GM12878 (cell line): ENCODE measurements around the gene CSNK1G1. TPM values are rescaled to one million over a fixed set of nuclear protein-coding genes. Genes with fewer than 3 reads are reported as not detected.
A peak's percentile ranks its signal among the peaks of the same experiment; 100 is the strongest.

ENCODE experiments used
- ASH2L ChIP-seq: fragments of 300-600, 200-600 bp; sonication (generic); IDR thresholded peaks from 2 replicates; pipeline ENCODE4 v1.6.1; 2017; ENCODE audit warnings: low read depth, mild to moderate bottlenecking, borderline replicate concordance
- BRCA1 ChIP-seq: IDR thresholded peaks from 2 replicates; pipeline ENCODE4 v1.6.1; 2011; ENCODE audit warnings: low read depth, low read length, improper control_type of control experiment
- DPF2 ChIP-seq: fragments of 450-650 bp; IDR thresholded peaks from 2 replicates; pipeline ENCODE4 v1.6.1; 2017; ENCODE audit warnings: mild to moderate bottlenecking
- E2F8 ChIP-seq: fragments of 450-650 bp; IDR thresholded peaks from 2 replicates; pipeline ENCODE4 v1.6.1; 2018; ENCODE audit warnings: mild to moderate bottlenecking, low read depth, moderate library complexity; ENCODE audit not compliant: partially characterized antibody
- EP300 ChIP-seq, 2 experiments: fragments of 150-350 bp in 1 of 2; IDR thresholded peaks; 2 replicates each; pipeline ENCODE4 v1.6.1; 2011 to 2012; ENCODE audit warnings: low read depth in 2 of 2, low read length in 2 of 2, borderline replicate concordance in 1 of 2, improper control_type of control experiment in 1 of 2, inconsistent platforms in 1 of 2; ENCODE audit not compliant: control insufficient read depth in 1 of 2
- EZH2 ChIP-seq: IDR thresholded peaks from 2 replicates; pipeline ENCODE4 v1.6.1; 2012; ENCODE audit warnings: low read depth, mild to moderate bottlenecking, control low read depth, inconsistent platforms, low read length, borderline replicate concordance; ENCODE audit not compliant: control insufficient read depth
- FOS ChIP-seq: IDR thresholded peaks from 3 replicates; pipeline ENCODE4 v1.6.1; 2011; ENCODE audit warnings: borderline replicate concordance; ENCODE audit not compliant: insufficient read length; ENCODE audit errors: extremely low read depth
- GABPA ChIP-seq: IDR thresholded peaks from 2 replicates; pipeline ENCODE4 v1.6.1; 2014; ENCODE audit warnings: antibody characterized with exemption, low read depth, mild to moderate bottlenecking, inconsistent platforms
- HDAC2 ChIP-seq: fragments of 200-600 bp; sonication (generic); IDR thresholded peaks from 2 replicates; pipeline ENCODE4 v1.6.1; 2017
- IKZF2 ChIP-seq, 2 experiments: fragments of 450-650 bp; IDR thresholded peaks; 2 replicates each; pipeline ENCODE4 v1.6.1; 2017; ENCODE audit warnings: mild to moderate bottlenecking in 2 of 2, moderate library complexity in 2 of 2
- IRF4 ChIP-seq: IDR thresholded peaks from 2 replicates; pipeline ENCODE4 v1.6.1; 2011; ENCODE audit warnings: low read depth, low read length
- JUNB ChIP-seq: IDR thresholded peaks from 2 replicates; pipeline ENCODE4 v1.6.1; 2016; ENCODE audit warnings: antibody characterized with exemption, mild to moderate bottlenecking
- KLF5 ChIP-seq: fragments of 450-650 bp; IDR thresholded peaks from 2 replicates; pipeline ENCODE4 v1.6.1; 2014; ENCODE audit warnings: mild to moderate bottlenecking; ENCODE audit not compliant: partially characterized antibody
- NFYA ChIP-seq: IDR thresholded peaks from 2 replicates; pipeline ENCODE4 v1.6.1; 2011; ENCODE audit warnings: low read depth, mild to moderate bottlenecking, low read length, improper control_type of control experiment, borderline replicate concordance
- NFYB ChIP-seq: IDR thresholded peaks from 2 replicates; pipeline ENCODE4 v1.6.1; 2011; ENCODE audit warnings: low read depth, mild to moderate bottlenecking, low read length, improper control_type of control experiment, moderate library complexity; ENCODE audit not compliant: insufficient read depth
- POU2F2 ChIP-seq: IDR thresholded peaks from 3 replicates; pipeline ENCODE4 v1.6.1; 2011; ENCODE audit warnings: low read depth, mild to moderate bottlenecking, low read length, borderline replicate concordance
- RELA ChIP-seq: fragments of 450-650 bp; IDR thresholded peaks from 2 replicates; pipeline ENCODE4 v1.8.0; 2014; ENCODE audit warnings: borderline replicate concordance; ENCODE audit not compliant: partially characterized antibody
- RFX5 ChIP-seq: IDR thresholded peaks from 2 replicates; pipeline ENCODE4 v1.6.1; 2011; ENCODE audit warnings: low read depth, low read length, improper control_type of control experiment
- SIN3A ChIP-seq: IDR thresholded peaks from 2 replicates; pipeline ENCODE4 v1.6.1; 2012; ENCODE audit warnings: low read depth, low read length, improper control_type of control experiment
- SMARCA5 ChIP-seq: fragments of 450-650 bp; IDR thresholded peaks from 2 replicates; pipeline ENCODE4 v1.6.1; 2017; ENCODE audit warnings: mild to moderate bottlenecking
- SMC3 ChIP-seq: IDR thresholded peaks from 2 replicates; pipeline ENCODE4 v1.6.1; 2011; ENCODE audit warnings: low read length, improper control_type of control experiment, borderline replicate concordance
- TAF1 ChIP-seq: IDR thresholded peaks from 2 replicates; pipeline ENCODE4 v1.6.1; 2011; ENCODE audit warnings: mild to moderate bottlenecking, low read depth, low read length, borderline replicate concordance
- ZBED1 ChIP-seq: IDR thresholded peaks from 2 replicates; pipeline ENCODE4 v1.6.1; 2016; ENCODE audit warnings: borderline replicate concordance
- ZBTB40 ChIP-seq: fragments of 450-650 bp; IDR thresholded peaks from 2 replicates; pipeline ENCODE4 v1.6.1; 2016; ENCODE audit warnings: mild to moderate bottlenecking, moderate library complexity, borderline replicate concordance
- ZNF207 ChIP-seq: fragments of 450-650 bp; IDR thresholded peaks from 2 replicates; pipeline ENCODE4 v1.6.1; 2014; ENCODE audit warnings: antibody characterized with exemption, mild to moderate bottlenecking, borderline replicate concordance
- polyA plus RNA-seq, 11 experiments: library from polyadenylated mRNA; depleted of rRNA in 4 of 11; unstranded in 6 of 11; stranded (reverse) in 5 of 11; fragments of >200 nt; fragmentation: Nextera tagmentation in 4 of 11; fragmentation: Illumina TruSeq in 1 of 11; extraction: Ambion mirVana in 4 of 11; extraction: Trizol in 1 of 11; gene quantifications; 1 replicate in 1 of 11; 2 replicates in 10 of 11; pipeline versions ENCODE4 v1.2.1 to v1.2.3, GENCODE V29; 2011 to 2016; ENCODE audit warnings: inconsistent platforms in 2 of 11, missing spikeins in 2 of 11, low read depth in 1 of 11
- total RNA-seq, 4 experiments: library from RNA; depleted of rRNA in 3 of 4; stranded (reverse); fragments of >200 nt in 3 of 4; fragmentation: Illumina TruSeq in 1 of 4; extraction: Trizol in 1 of 4; gene quantifications; 2 replicates each; pipeline versions ENCODE4 v1.2.1 to v1.2.3, GENCODE V29; 2013 to 2021

Gene CSNK1G1
- total and polyA plus RNA-seq, 10 of the 15 experiments (the other 5 are each of a cell fraction or from before 2014, with no cell fraction given): 6.1 to 23.4 (median 15.3) TPM

GRCh38 chr15:64381000-64381751 is 25.2 kb upstream of the CSNK1G1 start, which contains the start of gene PCLAF (continued):
- TF ChIP-seq ZBTB40: no peak
- TF ChIP-seq DPF2: peak; percentile 67
- peak; percentile 52; the same call in 1 of the 2 replicates for TF ChIP-seq RFX5
- no peak for TF ChIP-seq GABPA
- TF ChIP-seq SIN3A: peak; percentile 76; the same call in 1 of the 2 replicates
- TF ChIP-seq FOS: peak; percentile 89
- TF ChIP-seq JUNB: no peak
- TF ChIP-seq ASH2L: no peak
- peak; percentile 83 for TF ChIP-seq NFYA
- TF ChIP-seq IKZF2 (IDR thresholded peaks at IDR 0.05): 0 out of 4 replicates have a peak, but pooled peaks have one; percentile 13 to 17
- peak; percentile 96 for TF ChIP-seq E2F8
- TF ChIP-seq POU2F2: no peak; the same call in 2 of the 3 replicates
- no peak for TF ChIP-seq BRCA1
- 0 out of 2 replicates have a peak, but pooled peaks have one; percentile 30 for TF ChIP-seq TAF1
- no peak for TF ChIP-seq SMC3
- no peak for TF ChIP-seq RELA
- TF ChIP-seq HDAC2: no peak
- no peak for TF ChIP-seq EP300 (IDR thresholded peaks at IDR 0.05; ENCODE audit: borderline replicate concordance in 1 of 2, control insufficient read depth in 1 of 2, low read depth in 2 of 2, low read length in 2 of 2)
- no peak for TF ChIP-seq SMARCA5
- TF ChIP-seq IRF4: no peak
- no peak for TF ChIP-seq ZNF207
- peak; percentile 98 for TF ChIP-seq NFYB
- TF ChIP-seq EZH2: no peak
- no peak for TF ChIP-seq KLF5
- no peak for TF ChIP-seq ZBED1
